Kidney capillary endothelial cell (primary cell): ENCODE results near the gene ERVW-1.
"Not testable (repeated sequence)": the region's sequence is repeated elsewhere in the genome, so short reads cannot be mapped to it uniquely, and the experiment has no call there.

ENCODE experiments used
- DNase-seq: peaks from one replicate; pipeline ENCODE4 v3.0.0-alpha.2; 2018; ENCODE audit warnings: low spot score

ERVW-1 gene, protein sequence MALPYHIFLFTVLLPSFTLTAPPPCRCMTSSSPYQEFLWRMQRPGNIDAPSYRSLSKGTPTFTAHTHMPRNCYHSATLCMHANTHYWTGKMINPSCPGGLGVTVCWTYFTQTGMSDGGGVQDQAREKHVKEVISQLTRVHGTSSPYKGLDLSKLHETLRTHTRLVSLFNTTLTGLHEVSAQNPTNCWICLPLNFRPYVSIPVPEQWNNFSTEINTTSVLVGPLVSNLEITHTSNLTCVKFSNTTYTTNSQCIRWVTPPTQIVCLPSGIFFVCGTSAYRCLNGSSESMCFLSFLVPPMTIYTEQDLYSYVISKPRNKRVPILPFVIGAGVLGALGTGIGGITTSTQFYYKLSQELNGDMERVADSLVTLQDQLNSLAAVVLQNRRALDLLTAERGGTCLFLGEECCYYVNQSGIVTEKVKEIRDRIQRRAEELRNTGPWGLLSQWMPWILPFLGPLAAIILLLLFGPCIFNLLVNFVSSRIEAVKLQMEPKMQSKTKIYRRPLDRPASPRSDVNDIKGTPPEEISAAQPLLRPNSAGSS

DNA sequence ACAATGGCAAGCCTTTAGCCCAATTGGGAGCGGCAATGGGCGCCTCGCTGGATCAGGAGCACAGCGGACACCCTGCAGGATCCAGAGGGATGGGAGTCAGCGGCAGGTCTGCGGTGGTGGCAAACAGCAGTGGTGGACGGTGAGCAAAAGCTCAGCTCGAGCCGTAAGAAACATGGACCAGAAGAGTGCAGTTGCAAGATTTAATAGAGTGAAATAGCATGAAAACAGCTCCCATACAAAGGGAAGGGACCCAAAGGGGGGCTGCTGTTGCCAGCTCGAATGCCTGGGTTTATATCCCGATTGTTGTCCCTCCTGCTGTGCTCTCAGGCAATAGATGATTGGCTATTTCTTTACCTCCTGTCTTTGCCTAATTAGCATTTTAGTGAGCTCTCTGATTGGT, at the start of gene ERVW-1:
Gene ERVW-1, minus strand, starts transcription at position 266 of the 400 bp plus-strand sequence. CDS start 7,565 bp downstream, outside the sequence.
- DNase-seq, result not testable (repeated sequence)

DNA sequence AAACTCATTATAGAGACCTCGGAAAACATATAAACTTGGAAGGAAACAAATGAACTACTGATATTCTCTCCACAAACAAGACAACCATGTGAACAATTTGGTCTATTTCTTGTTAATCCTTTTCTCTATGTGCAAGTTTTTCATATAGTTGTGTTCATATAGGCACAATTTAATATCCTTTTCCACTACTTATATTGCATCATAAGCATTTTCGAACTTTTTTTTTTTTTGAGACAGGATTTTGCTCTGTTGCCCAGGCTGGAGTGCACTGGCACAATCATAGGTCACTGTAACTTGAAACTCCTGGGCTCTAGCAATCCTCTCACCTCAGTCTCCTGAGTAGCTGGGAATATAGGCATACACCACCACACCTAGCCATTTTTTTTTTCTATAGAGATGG, 45.4 kb upstream of the ERVW-1 start:
- no peak for DNase-seq

DNA sequence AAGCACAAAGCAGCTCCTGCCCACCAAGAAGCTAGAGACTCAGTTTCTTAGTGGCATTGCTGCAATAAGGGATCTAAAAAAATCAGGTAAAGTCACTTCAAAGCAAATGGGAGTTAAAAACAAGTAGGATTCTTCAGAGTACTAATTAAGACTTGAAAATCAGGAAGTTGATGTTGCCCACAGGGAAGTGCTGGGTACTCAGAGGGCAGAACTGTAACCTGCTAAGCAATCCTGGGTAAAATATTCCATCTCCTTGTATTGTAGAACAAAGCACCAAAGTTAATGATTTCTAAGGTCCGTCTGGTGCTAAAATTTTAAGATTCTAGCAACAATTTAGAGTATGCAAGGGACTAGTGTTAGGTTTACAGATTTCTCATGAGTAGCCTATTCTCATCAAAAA, 42.3 kb upstream of the ERVW-1 start:
- no peak for DNase-seq

DNA sequence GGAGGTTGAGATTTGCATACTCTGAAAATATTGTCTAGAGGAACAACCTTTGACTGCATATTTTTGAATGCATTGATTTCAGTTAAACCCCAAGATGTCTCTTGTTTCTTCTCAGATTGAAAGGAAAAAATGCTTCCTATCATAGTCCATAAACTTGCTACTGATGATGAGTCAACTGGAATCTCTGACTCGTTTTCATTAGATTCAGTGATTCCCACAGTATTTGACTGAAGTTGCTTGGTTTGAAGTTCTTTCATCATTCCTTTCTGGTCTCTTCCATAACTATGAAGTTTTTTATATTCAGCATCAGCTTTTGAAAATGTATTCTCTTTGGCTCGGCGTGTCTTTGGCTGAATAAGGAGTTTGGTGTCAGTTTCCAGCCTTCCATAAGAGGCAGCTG, 39.9 kb upstream of the ERVW-1 start:
- no peak for DNase-seq

DNA sequence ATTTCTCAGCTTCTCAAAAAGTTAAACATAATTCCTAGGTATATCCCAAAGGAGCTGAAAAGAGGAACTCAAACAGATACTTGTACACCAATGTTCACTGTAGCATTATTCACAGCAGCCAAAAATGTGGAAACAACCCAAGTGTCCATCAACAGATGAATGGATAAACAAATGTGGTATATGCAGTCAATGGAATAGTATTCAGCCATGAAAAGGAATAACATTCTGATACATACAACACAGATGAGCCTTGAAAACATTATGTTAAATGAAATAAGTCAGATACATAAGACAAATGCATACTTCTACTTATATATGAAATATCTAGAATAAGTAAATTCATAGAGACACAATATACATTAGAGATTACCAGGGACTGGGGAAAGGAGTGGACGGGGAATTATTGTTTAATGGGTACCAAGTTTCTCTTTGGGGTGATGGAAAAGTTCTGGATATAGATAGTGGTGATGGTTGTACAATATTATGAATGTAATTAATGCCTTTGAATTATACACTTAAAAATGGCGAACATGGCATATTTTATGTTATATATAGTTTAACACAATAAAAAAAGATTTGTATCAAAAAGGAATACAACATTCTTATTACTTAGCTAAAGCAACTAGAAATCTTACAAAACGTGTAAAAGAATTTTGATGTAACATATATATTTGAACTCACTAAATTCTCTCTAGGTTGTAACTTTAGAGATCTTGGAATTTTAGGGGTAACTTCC, 35.6 kb upstream of the ERVW-1 start:
- DNase-seq, result no peak

DNA sequence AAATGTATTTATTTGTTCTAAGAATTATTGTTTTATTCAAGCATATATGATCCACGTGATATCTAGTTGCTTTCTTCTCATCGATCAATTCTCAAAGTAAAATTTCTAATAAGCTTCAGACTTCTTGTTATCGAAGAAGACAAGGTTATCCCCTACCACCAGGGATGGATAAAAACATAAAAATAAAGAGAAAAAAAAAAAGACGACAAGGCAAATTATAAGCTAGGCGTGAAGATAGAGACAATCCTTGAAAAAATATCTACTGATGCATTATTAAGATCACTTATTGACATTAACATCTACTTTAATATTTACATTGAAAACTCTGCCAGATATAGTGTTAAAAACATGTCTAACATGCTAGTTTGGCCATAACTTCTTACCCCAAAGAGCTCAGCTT, 31.2 kb upstream of the ERVW-1 start:
- no peak for DNase-seq

DNA sequence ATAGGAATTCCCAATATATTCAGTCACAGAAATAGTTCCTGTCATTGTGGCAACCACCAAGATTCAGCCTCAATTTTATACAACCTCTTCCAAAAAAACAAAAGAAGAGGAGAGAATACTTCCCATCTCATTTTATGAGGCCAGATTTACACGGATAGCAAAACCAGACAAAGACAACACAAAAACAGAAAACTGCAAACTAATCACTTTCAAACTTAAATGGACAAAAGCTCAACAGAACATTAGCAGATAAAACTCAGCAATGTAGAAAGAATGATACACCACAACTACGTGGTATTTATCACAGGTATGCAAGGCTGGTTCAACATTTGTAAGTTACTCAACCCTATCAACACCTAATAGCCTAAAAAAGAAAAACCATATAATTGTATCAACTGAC, 28.6 kb upstream of the ERVW-1 start:
- DNase-seq, result no peak

DNA sequence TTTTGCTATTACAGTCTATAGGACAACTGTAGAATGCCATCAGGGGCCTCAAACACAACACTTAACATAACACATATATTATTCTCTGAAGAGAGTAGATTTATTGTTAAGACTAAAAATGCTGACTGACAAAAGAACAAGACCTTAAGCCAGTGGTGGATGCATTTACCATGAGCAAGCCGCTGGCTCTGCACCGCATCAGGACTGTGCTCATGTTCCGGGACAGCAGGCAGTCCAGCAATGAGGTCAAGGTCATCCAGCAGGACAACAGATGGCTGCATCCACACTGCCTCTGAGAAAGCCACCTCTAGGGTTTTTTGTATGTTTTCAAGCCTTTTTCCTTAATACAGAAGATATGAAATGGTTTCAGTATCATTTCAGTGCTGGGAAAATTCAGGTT, 26.8 kb upstream of the ERVW-1 start:
- no peak for DNase-seq

DNA sequence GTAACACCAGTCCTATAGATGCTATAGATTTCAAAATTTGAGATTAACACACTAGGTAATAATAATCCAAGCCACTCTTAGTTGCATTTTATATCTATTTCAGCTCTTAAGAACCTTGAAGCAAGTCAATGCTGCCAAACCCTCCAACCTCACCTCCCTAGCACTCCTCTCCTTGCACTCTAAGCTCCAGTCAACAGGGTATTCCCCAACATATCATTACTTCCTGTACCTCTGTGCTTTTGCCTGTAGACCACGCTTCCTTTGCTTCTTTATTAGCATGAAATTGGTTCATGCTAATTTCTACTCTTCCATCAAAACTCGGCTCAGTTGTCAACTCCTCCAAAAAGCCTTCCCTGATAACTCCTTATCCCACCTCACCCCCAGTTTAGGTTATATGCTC, 26.0 kb upstream of the ERVW-1 start:
- DNase-seq, result no peak

DNA sequence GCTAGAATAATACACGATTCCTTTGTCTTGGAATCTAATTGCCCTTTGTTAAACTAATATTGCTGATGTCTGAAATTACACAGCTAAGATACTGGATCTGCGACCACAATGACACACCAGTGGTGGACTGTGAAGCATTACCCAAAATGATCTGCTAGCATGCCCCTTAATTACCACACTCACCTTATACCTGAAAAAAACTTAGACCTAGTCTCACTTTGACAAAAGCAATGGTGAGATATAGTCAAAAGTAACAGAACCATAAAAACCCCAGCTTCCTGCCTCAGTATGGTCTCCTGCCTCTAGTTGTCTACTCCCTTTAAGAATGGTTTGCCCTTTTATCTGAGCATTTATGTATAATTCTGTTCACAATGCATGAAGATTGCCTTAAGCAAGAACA, 20.8 kb upstream of the ERVW-1 start:
- no peak for DNase-seq

DNA sequence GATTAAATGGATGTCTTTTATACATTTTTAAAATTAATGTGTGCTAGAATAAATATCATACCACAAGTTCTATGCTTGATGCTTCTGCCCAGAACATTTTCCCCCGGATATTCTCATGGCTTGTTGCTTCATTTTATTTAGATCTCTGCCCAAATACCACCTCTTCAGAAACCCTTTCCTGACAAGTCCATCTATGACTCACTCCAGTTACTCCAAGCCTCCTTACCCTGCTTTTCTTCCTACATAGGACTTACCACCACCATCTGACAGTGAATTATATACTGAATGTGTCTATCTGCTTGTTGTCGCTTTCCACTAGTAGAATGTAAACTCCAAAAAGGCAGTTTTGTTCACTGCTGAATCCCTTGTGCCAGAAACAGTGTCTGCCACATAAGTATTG, 19.1 kb upstream of the ERVW-1 start:
- no peak for DNase-seq

DNA sequence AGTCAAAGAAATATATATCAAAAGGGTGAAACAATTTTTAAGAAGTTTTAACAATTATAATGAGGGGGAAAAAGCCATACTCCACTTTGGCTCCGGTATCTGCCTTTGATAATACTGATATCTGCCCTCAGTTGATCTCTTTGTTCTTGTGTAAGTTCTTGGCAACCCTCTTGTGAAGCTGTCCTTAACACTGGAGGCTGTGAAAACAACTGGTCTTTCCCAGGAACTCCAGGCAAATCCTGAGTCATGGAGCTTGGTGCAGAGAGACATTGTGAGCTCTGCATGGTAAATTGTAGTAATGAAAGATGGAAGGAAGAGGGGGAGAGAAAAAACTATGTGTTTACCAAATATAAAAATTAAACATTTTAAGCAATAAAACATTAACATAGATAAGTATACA, 11.9 kb upstream of the ERVW-1 start:
- no peak for DNase-seq

DNA sequence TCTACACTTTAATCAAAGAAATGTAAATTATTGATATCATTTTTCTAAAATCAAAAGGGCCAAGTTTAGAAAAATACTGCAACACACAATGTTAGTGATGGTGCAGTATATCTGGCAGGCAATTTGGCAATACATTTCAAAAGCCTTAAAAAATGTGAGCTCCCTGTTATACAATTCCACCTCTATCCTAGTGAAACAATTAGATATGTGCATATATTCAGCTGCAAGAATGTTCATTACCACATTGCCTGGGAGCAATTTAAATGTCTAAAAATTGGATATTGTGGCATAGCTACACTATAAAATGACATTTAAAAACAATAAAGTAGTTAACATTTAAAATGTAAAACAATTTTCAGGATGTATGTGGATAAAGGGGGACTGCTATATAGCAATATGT, 10.1 kb upstream of the ERVW-1 start:
- no peak for DNase-seq

DNA sequence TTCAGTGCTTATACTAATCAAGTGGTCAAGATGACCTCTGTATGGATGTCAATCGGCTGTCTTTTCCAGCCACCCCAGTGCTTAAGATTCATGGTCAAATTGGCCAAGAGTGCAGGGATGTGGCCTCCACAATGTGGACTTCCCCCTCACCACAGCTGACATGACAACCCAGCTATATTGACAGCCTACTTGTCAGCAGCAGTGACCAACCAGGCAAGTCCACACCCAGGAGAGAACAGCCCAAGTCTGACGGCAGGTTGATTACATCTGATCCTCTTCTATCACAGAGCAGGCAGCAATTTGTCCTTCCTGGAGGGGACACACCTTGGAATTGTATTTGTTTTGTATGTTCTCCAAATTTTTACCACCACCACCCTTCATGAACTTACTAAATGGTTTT, 8.2 kb upstream of the ERVW-1 start:
- no peak for DNase-seq

DNA sequence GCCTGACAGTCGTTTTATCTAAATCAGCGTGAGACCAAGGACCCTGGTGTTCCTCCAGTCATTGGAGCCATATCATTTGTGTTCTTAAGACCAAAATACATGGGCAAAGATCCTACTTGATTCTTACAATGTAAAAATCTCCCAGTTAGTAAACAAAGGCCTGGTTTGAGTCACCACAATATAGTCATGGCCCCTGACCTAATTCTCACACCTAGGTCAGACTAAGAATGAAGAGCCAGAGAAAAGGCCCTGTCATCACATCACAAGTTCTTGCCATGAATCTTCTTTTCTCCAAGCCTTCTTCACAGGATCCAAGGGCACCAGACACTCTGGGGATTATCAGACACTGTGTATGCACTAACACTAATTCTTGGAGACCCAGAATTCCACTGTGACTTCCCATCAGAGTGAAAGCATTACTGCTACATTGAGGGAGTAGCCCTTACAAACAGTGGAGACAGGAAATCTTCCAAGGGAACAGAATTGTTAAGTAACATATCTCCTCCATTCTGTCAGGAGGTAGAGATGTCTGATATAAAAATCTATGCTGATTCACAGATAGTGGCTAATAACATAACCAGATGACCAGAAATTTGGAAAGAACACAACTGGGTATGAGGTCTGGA, 7.6 kb upstream of the ERVW-1 start:
- DNase-seq, result no peak

DNA sequence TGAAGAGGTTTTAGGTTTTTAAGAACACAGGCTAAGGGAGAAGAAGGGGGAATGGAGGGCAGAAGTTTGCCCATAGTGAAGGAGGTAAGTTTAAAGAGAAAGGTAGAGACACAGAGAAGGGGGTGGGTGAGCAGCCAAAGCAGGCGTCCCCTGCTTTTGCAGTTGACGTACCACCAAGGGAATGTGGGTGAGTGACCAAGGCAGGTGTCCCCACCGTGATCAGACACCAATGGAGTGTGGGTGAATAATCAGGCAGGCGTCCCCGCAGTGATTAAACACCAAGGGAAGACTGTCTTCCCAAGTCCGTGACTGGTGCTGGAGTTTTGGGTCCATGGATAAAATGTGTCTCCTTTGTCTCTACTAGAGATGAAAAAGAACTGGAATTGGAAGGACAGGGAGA, 6.5 kb upstream of the ERVW-1 start:
- DNase-seq, result not testable (repeated sequence)

DNA sequence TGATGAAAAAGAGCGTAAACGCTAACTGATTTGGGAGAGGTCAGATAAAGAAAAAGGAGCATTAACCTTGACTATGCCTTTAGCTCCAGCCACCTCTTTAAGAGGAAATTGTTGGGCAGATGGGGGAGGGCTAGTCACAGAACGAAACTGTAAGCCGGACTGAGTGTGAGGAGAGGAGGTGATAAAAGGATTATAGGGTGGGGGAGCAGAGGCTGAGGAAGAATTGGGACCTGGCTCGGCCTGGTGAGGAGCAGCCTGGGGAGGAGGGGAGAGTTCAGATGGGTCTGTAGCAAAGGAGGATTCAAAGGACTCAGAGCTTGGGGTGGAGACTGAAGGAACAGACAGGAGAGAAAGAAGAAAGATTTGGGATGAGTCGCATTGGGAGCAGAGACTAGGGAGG, 5.9 kb upstream of the ERVW-1 start:
- not testable (repeated sequence) for DNase-seq

DNA sequence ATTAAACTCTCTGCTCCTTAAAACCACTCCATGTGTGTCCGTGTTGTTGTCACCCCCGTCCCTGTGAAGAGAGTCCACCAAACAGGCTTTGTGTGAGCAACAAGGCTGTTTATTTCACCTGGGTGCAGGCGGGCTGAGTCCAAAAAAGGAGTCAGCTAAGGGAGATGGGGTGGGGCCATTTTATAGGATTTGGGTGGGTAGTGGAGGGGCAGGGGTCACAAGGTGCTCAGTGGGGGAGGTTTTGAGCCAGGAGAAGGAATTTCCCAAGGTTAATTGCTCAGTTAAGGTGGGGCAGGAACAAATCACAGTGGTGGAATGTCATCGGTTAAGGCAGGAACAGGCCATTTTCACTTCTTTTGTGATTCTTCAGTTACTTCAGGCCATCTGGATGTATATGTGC, 1.4 kb upstream of the ERVW-1 start:
- not testable (repeated sequence) for DNase-seq

DNA sequence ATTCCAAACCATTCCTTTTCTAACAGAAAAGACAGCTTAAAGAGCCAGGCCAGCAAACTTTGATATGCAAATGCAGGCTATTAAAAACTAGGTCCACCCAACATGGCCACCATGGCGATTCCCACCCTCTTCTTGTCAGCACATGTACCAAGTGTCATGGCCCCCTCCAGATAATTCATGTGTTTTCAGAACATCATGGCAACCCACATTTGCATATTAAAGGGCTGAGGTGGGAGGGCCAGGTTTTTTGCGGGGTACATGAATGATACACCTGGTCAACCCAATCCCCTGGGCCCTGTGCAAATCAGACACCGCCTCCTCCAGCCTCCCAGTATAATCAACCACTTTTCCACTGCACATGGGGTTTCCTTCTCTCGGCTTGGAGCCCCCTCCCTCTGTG, 965 bp upstream of the ERVW-1 start:
- no peak for DNase-seq

DNA sequence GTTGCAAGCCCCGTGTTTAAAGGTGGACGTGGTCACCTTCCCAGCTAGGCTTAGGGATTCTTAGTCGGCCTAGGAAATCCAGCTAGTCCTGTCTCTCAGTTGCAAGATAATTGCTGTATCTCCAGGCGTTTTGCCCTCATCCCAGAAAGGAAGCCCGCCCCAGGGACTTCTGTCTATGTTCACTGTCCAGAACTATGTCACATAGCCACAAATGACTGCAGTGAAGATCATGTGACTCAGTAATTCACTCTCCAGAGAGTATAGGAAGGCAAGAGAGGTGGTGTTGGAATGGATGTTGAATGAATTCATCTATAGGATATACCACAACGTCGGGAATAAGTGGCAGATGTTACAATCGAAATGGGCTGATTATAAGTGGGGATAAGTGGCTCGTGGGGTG, 349 bp upstream of the ERVW-1 start:
- DNase-seq, result no peak

DNA sequence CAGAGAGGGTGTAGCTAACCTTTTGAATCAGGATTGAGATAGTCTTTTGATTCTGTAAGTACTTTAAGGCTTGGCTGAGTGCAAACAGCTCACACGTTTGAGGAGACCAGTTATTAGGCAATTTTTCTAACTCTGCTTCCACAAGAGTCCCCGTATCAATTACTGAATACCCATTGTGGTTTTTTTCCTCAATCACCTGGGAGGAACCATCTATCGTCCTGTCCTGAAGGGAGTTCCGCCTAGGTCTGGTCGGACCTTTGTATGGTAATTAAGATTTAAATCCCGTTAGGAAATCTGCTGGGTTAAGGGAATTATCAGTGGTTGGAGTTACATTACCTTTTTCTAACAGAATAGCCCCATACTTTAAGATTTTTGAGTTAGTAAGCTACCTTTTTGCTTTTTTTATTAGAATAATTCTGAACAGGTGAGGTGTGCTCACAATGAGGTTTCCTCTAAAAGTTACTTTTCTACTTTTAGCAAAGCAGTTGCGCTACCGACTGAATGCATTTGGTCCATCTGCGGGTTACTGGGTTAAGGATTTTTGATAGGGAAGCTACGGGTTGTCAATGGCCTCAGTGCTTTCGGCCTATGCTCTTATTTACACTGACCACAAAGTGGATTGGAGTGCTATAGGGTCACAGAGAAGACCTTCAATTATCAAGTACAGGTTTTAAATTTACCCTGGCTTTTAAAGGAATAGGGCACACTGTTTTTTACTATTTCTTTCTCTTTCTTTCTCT, 1.7 kb downstream of the ERVW-1 start:
- DNase-seq, result not testable (repeated sequence)

DNA sequence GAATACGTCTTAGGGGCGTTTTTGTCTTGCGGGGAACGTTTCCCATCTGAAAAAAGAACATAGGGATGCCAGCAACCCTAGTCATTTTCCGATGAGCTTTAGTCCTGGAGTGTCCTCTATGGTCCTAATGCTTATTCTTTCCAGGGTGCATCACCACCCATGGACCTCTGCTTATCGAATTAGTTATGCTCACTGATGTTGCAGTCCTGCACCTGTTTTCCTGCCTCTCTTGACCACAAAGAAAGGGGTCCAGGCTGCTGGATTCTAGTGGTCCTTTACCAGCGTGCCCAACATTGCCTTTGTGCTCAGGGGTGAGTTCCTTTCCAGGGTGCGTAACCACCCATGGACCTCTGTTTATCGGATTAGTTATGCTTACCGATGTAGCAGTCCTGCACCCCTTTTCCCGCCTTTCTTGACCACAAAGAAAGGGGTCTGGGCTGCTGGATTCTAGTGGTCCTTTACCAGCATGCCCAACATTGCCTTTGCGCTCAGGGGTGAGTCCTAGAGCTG, 2.4 kb downstream of the ERVW-1 start:
- not testable (repeated sequence) for DNase-seq
